Coronary artery (tissue), 2 donors: Measurements from ENCODE around the gene FEM1C.

Source experiments
- DNase-seq: peaks from one replicate; pipeline ENCODE4 v3.0.0-alpha.2; 2017; ENCODE audit warnings: low spot score
- H3K27ac ChIP-seq, 2 donors: fragments of 200-600 bp; sonication (generic); one replicate each; pipeline ENCODE4 v1.5.1; 2016 to 2019
- H3K4me3 ChIP-seq: fragments of 200-600 bp; sonication (generic); 2 replicates; pipeline ENCODE4 v1.5.1; 2016; ENCODE audit warnings: mild to moderate bottlenecking, moderate library complexity
- CTCF ChIP-seq: fragments of 200-600 bp; sonication (generic); IDR thresholded peaks from one replicate; pipeline ENCODE4 v1.5.1; 2019; ENCODE audit warnings: antibody characterized with exemption

FEM1C gene

DNA sequence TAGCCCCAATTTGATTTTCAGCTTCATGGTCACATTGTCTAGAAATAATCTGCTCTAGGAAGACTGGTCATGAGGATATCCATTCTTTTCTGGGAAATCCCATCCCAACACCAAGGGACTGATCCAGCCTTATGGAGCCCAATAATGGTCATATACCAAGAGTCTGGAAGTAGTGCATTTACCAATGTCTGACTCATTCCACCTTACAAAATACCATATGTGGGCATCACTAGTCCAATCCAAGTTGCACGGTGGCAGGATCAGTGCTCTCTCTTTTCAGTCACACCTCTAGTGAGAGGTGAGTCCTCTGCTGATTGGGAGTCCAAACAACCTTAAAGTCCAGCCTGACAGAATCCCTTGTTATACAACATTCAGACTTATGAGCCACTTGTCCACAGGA, 73.7 kb downstream of the FEM1C start:
- Histone ChIP-seq H3K27ac (no peak overlapping the region), H3K4me3 (no peak overlapping the region)
- TF ChIP-seq CTCF = no peak
- DNase-seq = no peak
